ENCODE results near the gene PSME4.
"Not testable (repeated sequence)": the region's sequence is repeated elsewhere in the genome, so short reads cannot be mapped to it uniquely, and the experiment has no call there.

Gene PSME4

GRCh38 chr2:53985646-53986045 is 14.9 kb upstream of the PSME4 start:
- Mint-ChIP-seq H3K9me3 (no peaks in the 10 kb centered on the region), H3K4me1 (ENCODE audit: low read depth) (peaks cover 25% of the 10 kb centered on the region), H3K27ac (no peak overlapping the region), H3K27me3 (no peaks in the 10 kb centered on the region), H3K4me3 (no peak overlapping the region), H3K36me3 (ENCODE audit: low read depth) (peaks cover 19% of the 10 kb centered on the region)

GRCh38 chr2:53969968-53970723 is 647 bp downstream of the PSME4 start:
- Mint-ChIP-seq H3K9me3 (no peaks in the 10 kb centered on the region), H3K4me3 (peak overlapping the region; percentile 92), H3K4me1 (ENCODE audit: low read depth) (peaks cover 49% of the 10 kb centered on the region), H3K27ac (peak overlapping the region; percentile 89), H3K36me3 (ENCODE audit: low read depth) (peaks cover 22% of the 10 kb centered on the region), H3K27me3 (no peaks in the 10 kb centered on the region)

- H3K9me3 Mint-ChIP-seq = no peaks in the 10 kb centered on the region
- H3K4me1 Mint-ChIP-seq (ENCODE audit: low read depth) = peaks cover 56% of the 10 kb centered on the region
- peak overlapping the region; percentile 89 for H3K27ac Mint-ChIP-seq
- H3K27me3 Mint-ChIP-seq = no peaks in the 10 kb centered on the region
- peak overlapping the region; percentile 92 for H3K4me3 Mint-ChIP-seq
- peaks cover 22% of the 10 kb centered on the region for H3K36me3 Mint-ChIP-seq (ENCODE audit: low read depth)
Observed at GRCh38 chr2:53969285-53969967, 1.4 kb downstream of the PSME4 start.

- no peaks in the 10 kb centered on the region for H3K9me3 Mint-ChIP-seq
- H3K4me3 Mint-ChIP-seq = peak overlapping the region; percentile 14
- H3K4me1 Mint-ChIP-seq (ENCODE audit: low read depth) = peaks cover 73% of the 10 kb centered on the region
Observed at GRCh38 chr2:53964987-53965687, 5.7 kb downstream of the PSME4 start.

GRCh38 chr2:53964257-53964952 is 6.4 kb downstream of the PSME4 start:
- Mint-ChIP-seq H3K4me3 (peak overlapping the region; percentile 15), H3K36me3 (ENCODE audit: low read depth) (peaks cover 35% of the 10 kb centered on the region), H3K9me3 (no peaks in the 10 kb centered on the region), H3K27ac (no peak overlapping the region), H3K27me3 (no peaks in the 10 kb centered on the region), H3K4me1 (ENCODE audit: low read depth) (peaks cover 73% of the 10 kb centered on the region)

More at GRCh38 chr2:53964987-53965687, 5.7 kb downstream of the PSME4 start:
- no peaks in the 10 kb centered on the region for H3K27me3 Mint-ChIP-seq
- no peak overlapping the region for H3K27ac Mint-ChIP-seq
- peaks cover 35% of the 10 kb centered on the region for H3K36me3 Mint-ChIP-seq (ENCODE audit: low read depth)

- H3K27me3 Mint-ChIP-seq, H3K4me3 Mint-ChIP-seq, H3K9me3 Mint-ChIP-seq: not testable (repeated sequence)
- Mint-ChIP-seq H3K4me1 (ENCODE audit: low read depth) (peaks cover 69% of the 10 kb centered on the region), H3K27ac (peak overlapping the region; percentile 60), H3K36me3 (ENCODE audit: low read depth) (peaks cover 30% of the 10 kb centered on the region)
Observed at GRCh38 chr2:53961478-53962216, 9.1 kb downstream of the PSME4 start.

- no peak overlapping the region for H3K27ac Mint-ChIP-seq
- H3K27me3 Mint-ChIP-seq = no peaks in the 10 kb centered on the region
- no peak overlapping the region for H3K4me3 Mint-ChIP-seq
- no peaks in the 10 kb centered on the region for H3K9me3 Mint-ChIP-seq
- H3K36me3 Mint-ChIP-seq (ENCODE audit: low read depth) = peaks cover 25% of the 10 kb centered on the region
- peaks cover 63% of the 10 kb centered on the region for H3K4me1 Mint-ChIP-seq (ENCODE audit: low read depth)
Observed at GRCh38 chr2:53960476-53960875, 10.3 kb downstream of the PSME4 start.

- H3K36me3 Mint-ChIP-seq (ENCODE audit: low read depth) = peaks cover 13% of the 10 kb centered on the region
- no peaks in the 10 kb centered on the region for H3K27me3 Mint-ChIP-seq
- H3K4me3 Mint-ChIP-seq = no peak overlapping the region
- H3K9me3 Mint-ChIP-seq = no peaks in the 10 kb centered on the region
- H3K4me1 Mint-ChIP-seq (ENCODE audit: low read depth) = peaks cover 44% of the 10 kb centered on the region
- H3K27ac Mint-ChIP-seq = no peak overlapping the region
Observed at GRCh38 chr2:53958443-53958842, 12.3 kb downstream of the PSME4 start.

- H3K4me3 Mint-ChIP-seq = no peak overlapping the region
- no peaks in the 10 kb centered on the region for H3K27me3 Mint-ChIP-seq
- H3K27ac Mint-ChIP-seq = no peak overlapping the region
- peaks cover 27% of the 10 kb centered on the region for H3K36me3 Mint-ChIP-seq (ENCODE audit: low read depth)
- H3K4me1 Mint-ChIP-seq (ENCODE audit: low read depth) = peaks cover 27% of the 10 kb centered on the region
- no peaks in the 10 kb centered on the region for H3K9me3 Mint-ChIP-seq
Observed at GRCh38 chr2:53952519-53952918, 18.3 kb downstream of the PSME4 start.

GRCh38 chr2:53949457-53949856 is 21.3 kb downstream of the PSME4 start:
- no peak overlapping the region for H3K27ac Mint-ChIP-seq
- H3K9me3 Mint-ChIP-seq = no peaks in the 10 kb centered on the region
- no peaks in the 10 kb centered on the region for H3K27me3 Mint-ChIP-seq
- H3K4me1 Mint-ChIP-seq (ENCODE audit: low read depth) = peaks cover 33% of the 10 kb centered on the region
- peaks cover 53% of the 10 kb centered on the region for H3K36me3 Mint-ChIP-seq (ENCODE audit: low read depth)
- H3K4me3 Mint-ChIP-seq = no peak overlapping the region

- Mint-ChIP-seq H3K9me3 (no peaks in the 10 kb centered on the region), H3K27ac (peak overlapping the region; percentile 81), H3K36me3 (ENCODE audit: low read depth) (peaks cover 60% of the 10 kb centered on the region), H3K4me1 (ENCODE audit: low read depth) (peaks cover 35% of the 10 kb centered on the region), H3K4me3 (no peak overlapping the region), H3K27me3 (no peaks in the 10 kb centered on the region)
Observed at GRCh38 chr2:53945538-53945937, 25.3 kb downstream of the PSME4 start.

- Mint-ChIP-seq H3K9me3 (no peaks in the 10 kb centered on the region), H3K4me3 (no peak overlapping the region), H3K4me1 (ENCODE audit: low read depth) (peaks cover 37% of the 10 kb centered on the region), H3K27ac (no peak overlapping the region), H3K27me3 (no peaks in the 10 kb centered on the region), H3K36me3 (ENCODE audit: low read depth) (peaks cover 67% of the 10 kb centered on the region)
Observed at GRCh38 chr2:53944542-53944941, 26.3 kb downstream of the PSME4 start.

GRCh38 chr2:53942280-53942679 is 28.5 kb downstream of the PSME4 start:
- Mint-ChIP-seq H3K9me3 (no peaks in the 10 kb centered on the region), H3K27ac (no peak overlapping the region), H3K4me1 (ENCODE audit: low read depth) (peaks cover 33% of the 10 kb centered on the region)

GRCh38 chr2:53941749-53942148 is 29.0 kb downstream of the PSME4 start:
- Mint-ChIP-seq H3K4me3 (no peak overlapping the region), H3K27ac (no peak overlapping the region), H3K4me1 (ENCODE audit: low read depth) (peaks cover 37% of the 10 kb centered on the region), H3K36me3 (ENCODE audit: low read depth) (peaks cover 57% of the 10 kb centered on the region), H3K9me3 (no peaks in the 10 kb centered on the region), H3K27me3 (no peaks in the 10 kb centered on the region)

More at GRCh38 chr2:53942280-53942679, 28.5 kb downstream of the PSME4 start:
- no peaks in the 10 kb centered on the region for H3K27me3 Mint-ChIP-seq
- peaks cover 57% of the 10 kb centered on the region for H3K36me3 Mint-ChIP-seq (ENCODE audit: low read depth)
- H3K4me3 Mint-ChIP-seq = no peak overlapping the region
